ENCODE results near the gene HS6ST3.

HS6ST3 gene

DNA sequence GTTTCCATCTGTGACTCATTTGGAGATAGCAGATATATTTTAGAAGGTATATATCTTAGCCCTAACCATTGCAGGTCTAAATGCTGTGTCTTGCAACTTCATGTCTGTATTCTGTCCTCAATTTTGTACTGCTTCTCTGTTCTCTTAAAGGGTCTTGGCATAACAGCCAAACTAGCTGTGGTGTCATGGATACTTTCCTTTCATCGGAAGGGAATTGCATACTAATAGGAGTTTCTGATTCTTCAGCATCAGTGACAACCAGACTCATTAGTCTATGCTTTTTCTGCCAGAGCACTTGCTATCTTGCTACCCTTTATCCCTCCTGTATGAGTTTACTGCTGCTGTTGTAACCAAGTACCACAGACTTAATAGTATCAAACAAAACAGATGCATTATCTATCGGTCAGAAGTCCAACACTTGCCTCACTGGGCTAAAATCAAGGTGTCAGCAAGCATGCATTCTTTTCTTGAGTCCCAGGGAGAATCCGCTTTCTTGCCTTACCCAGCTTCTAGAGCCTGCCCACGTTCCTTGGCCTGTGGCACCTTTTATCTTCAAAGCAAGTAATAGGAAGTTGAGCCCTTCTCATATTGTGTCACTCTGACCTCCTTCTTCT lies 253.1 kb downstream of the HS6ST3 start:
- DNase-seq = no peak

DNA sequence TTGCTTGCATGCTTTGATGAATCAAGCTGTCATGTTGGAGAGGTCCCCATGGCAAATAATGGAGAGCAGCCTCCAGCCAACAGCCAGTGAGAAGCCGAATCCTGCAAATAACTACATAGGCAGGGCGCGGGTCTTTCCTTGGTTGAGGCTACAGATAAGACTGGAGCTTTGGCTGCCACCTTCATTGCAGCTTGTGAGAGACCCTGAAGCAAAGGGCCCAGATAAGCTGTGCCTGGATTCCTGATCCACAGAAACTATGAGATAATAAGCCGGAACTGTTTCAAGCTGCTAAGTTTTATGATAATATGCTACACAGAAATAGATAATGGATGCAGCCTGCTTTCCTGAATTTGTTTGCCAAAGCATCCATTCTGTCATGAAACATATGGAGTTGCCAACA lies 257.0 kb downstream of the HS6ST3 start:
- no peak for DNase-seq

DNA sequence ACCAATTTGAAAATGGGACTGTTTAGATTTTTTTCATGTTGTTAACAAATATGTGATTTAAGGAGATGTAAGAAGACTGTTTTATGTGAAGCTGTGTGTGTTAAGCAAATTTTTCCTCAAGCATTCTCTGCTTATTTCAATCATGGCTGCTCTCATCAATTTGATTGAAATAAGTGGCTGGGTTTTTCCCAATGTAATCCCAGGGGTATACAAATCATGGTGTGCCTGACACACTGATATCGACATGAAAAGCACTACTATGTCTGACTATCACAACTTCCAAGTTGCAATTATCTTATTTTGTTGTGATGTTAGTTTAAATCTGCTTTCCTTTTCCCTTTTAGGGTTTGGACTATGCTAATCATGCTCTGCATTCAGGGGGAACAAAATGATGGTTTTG lies 283.7 kb downstream of the HS6ST3 start:
- DNase-seq = no peak

DNA sequence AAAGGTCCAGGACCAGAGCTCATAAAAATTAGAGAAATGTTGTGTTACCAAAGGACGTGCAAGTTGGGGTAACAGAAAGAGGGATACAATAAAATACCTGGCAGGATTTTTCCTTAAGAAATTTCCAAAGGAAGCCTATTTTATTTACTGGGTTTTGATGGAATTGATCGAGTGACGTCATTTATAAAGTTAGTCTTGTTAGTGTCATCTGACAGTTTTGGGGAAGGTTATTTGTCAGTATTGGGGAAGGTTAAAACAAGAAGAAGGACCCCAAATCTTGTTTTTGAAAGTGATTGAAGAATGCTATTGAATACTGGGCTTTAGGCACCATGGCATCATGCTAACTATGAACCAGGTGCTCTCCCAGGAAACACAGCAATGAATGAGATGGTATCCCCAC lies 287.9 kb downstream of the HS6ST3 start:
- DNase-seq = no peak

- no peak for DNase-seq
Measured at GRCh38 chr13:96379967-96380366, 290.1 kb downstream of the HS6ST3 start.

DNA sequence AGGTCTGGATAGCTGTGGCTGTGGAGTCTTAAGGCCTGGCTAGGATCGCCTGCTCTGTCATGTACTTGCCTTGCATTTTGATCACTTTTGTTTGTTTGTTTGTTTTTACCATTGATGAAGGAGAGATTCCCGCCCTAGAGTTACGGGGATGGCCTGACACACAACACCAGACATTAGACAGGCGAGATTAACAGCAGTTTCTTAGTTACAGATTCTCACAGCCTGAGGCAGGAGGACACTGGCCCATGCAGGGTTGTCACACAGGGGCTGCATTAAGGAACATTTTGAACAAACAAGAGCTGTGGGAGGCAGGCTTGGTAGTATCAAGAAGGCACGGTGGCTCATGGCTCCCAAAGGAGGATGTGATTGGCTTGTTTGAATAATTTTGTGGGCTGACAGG lies 291.8 kb downstream of the HS6ST3 start:
- DNase-seq = no peak

DNA sequence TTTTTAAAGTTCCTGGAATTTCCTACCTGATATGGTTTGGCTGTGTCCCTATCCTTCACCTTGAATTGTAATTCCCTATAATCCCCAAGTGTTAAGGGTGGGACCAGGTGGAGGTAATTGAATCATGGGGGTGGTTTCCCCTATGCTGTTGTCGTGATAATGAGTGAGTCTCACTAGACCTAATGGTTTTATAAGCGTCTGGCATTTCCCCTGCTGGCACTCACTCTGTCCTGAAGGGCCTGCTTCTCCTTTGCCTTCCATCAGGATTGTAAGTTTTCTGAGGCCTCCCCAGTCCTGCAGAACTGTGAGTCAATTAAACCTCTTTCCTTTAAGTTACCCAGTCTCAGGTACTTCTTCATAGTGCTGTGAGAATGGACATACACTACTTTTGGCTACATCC lies 298.7 kb downstream of the HS6ST3 start:
- DNase-seq = no peak

DNA sequence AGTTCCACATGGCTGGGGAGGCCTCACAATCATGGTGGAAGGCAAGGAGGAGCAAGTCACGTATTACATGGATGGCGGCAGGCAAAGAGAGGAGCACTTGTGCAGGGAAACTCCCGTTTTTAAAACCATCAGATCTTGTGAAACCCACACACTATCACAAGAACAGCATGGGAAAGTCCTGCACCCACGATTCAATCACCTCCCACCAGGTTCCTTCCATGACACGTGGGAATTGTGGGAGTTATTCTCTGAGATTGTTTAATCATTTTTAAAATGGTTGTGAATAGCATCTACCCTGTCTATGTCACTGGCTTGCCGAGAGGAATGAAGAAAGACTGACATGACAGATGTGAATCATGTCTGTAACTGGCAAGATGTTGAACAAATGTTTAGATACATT lies 301.7 kb downstream of the HS6ST3 start:
- no peak for DNase-seq

DNA sequence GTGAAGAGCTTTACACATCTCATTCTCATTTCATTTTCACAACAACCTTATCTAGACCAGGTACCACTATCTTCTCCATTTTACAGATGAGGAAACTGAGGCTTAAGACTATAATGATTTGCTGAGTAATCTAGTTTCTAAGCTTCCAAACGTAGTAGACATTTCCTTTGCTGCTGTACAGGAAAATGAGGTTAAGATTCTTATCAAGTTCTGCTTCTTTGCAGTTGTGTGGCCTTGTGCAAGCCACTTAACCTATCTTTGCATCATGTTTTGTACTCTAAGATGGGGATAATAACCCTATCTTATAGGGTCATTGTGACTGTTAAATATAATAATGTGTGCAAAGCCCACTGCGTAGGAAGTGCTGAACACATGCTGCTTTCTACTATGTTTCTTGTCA lies 307.9 kb downstream of the HS6ST3 start:
- DNase-seq = no peak

DNA sequence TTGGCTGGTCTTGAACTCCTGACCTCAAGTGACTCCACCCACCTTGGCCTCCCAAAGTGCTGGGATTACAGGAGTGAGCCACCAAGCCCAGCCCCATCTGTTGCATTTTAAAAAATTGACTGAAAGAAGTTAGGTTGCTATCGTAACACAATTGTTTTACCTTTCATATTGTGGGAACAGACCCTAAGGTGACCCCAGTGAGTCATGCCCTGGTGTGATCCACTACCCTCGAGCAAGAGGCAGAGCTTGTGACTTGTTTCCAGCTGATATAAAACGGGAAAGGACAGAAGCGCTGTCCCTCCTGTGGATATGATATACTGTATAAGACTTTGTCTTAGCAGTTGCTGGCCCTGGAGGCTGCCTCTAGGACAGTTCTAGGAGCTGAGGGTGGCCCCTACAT lies 308.6 kb downstream of the HS6ST3 start:
- DNase-seq = no peak

GRCh38 chr13:96403241-96403640 lies 313.3 kb downstream of the HS6ST3 start:
- DNase-seq = no peak

DNA sequence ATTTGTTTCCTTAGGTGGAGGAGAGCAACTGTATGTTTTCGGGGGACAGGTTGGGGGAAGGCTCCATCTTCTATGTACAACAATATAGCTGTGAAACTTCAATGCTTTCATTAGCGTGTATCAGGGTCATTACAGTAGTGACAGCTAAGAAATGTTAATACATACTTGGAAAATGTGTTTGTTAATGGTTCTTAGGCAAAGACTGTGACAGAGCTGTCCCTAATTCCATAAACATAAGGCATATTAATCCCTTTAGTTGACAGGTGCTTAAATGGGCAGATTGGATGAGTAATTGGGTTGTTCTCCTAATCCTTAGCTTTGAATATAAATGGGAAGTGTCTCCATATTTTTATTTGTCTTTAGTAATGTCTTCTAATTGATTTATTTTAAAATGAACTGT lies 313.7 kb downstream of the HS6ST3 start:
- no peak for DNase-seq

DNA sequence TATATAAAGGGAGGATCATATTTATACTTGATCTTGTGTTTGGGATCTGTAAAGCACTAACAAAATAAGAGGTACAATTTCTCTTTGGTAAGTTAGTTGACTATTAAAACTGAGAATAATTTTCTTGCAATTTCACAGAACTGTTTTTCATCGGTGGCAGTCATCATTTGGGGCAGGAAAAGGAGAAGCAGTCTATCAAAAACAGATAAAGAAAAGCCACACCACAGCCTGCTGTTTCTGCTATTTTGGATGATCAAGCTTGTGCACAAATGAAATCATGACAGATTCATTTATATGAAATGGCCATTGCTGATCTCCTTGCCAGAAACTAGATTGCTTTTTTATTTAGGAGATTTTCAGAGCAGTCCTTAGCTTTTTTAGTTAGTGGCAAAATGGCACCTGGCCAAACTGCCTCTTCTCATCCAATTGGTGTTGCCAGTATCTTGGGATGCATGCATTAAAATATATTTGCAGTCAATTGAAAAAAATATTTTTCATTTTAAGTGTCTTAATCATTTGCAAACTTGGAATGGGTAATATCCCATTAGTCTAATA lies 326.0 kb downstream of the HS6ST3 start:
- DNase-seq = no peak

DNA sequence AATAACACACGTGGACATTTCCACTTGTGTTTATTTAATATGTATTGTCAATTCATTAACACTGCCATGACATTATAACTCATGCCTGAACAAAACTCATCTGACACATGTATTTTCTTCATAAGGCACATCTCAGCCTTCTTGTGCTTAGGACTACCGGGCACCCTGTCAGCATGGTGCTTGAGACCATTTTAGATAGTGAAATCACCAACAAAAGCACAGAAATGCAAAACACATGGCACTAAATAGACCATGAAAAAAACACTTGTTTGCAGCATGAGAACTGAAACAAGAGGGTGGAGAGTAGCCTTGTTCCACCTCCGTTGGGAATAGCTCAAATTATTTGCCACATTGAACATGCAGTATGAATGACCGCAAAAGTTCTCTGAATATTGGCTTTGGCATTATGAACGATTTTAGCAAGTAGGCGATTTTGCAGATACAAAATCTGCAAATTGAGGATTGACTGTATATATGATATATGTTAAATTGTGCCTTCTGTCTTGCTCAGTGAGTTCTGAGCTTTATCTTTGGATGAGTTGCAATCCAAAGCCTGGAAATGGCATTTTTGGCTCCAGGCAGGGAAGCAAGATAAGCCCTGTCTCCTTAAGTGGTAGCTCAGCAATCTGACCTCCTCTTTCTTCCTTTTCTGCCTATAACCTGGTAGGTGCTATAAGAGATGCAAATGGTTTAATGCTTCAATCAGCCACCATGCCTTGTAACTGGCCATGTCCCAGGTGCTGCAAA lies 328.2 kb downstream of the HS6ST3 start:
- no peak for DNase-seq

DNA sequence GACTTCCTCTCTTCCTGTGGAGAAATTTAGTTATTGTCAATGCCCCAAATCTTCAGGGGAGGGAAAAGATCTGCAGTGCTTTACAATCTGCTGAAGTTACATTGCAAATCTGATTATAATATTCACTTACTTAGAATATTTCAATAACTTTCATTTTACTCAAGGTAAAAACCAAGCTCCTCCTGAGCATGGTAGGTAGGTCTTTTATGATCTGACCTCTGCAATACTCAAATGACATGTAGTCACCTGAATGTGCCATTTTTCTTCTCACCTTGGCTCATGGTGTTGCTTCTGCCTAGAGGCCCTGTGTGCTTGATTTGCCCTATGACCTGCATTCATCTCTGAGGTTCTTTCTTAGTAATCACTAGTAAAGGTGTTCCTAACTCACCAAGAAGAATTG lies 331.4 kb downstream of the HS6ST3 start:
- DNase-seq = no peak

- DNase-seq = no peak
Measured at GRCh38 chr13:96422002-96422401, 332.1 kb downstream of the HS6ST3 start.

GRCh38 chr13:96426167-96426566 lies 336.3 kb downstream of the HS6ST3 start:
- DNase-seq = no peak

DNA sequence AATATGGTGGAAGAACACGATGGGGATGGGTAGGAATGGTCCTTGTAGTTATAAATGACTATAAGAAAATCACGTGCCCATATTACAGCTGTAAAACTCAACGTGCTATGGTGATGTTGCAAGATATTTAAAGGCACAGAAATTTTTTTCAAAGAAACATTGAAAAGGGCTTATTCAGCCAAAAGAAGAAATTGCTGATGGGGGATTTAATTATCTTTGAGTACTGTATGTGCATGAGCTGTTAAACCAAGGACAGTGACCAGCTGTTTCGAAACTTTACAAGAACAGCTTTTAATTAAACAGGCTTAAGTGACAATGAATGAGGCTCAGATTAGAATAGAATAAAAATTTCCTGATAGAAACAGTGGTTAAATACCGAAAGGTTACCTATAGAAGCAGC lies 339.0 kb downstream of the HS6ST3 start:
- DNase-seq = no peak

- DNase-seq = no peak
Measured at GRCh38 chr13:96431044-96431581, 341.2 kb downstream of the HS6ST3 start.

DNA sequence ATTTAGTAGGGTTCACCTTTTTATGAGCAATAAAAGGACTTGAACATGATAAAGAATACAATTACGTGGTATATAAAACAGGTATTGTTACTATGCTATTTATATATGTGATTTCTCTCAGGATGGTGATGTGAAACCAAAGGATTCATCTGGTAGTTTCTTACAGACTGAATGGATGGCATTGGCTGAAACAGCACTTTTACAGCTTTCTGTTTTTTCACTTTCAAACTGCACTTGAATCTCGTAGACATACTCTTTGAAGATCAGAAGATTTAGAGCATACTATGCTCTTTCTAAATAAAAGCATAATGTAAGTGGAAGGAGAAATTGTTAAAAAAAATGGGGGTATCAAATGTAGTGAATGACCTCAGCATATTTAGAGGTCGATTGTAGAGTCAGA lies 354.8 kb downstream of the HS6ST3 start:
- no peak for DNase-seq

DNA sequence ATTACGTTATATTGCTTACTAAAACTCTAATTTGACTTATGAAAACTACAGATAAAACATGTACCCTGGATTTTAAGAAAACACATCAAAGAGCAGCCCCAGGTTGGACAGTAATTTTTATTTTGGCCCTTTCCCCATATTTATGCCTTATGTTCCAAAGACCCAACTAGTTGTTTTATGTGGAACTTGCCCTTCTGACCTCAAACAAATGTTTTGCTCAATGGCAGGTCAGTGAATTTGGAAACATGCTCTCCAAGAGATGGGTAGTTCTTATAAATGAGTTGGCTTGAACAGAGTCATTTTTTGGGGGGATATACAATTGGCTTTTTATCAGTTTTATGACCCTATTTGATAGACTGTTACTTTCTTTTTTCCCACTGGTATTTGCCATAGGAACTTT lies 360.0 kb downstream of the HS6ST3 start:
- no peak for DNase-seq

- no peak for DNase-seq
Measured at GRCh38 chr13:96450326-96451020, 360.6 kb downstream of the HS6ST3 start.

DNA sequence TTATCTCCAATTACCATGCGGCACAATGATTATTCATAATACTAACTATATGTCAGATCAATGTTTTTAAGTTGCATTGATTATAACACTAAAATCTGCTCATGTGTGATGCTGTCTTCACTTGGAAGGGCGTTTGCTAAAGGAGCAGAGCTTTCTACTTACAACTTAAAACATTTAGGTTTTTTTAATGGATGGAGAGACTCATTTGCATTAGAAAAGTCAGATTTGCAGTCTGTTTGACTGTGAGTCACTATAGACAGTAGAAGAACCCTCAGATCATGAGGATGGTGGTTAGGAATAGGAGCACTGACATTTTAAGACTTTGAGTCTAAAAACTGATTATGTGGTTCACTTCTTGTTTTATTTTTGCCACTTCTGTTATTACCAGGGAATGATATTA lies 364.6 kb downstream of the HS6ST3 start:
- no peak for DNase-seq

- no peak for DNase-seq
Measured at GRCh38 chr13:96460609-96461008, 370.7 kb downstream of the HS6ST3 start.

Measured in NCI-H2029 treated with DMSO at 0.1 percent for 48 hours (cell line).